ENCODE measurements around the gene TCL1B. TPM values are rescaled to one million over a fixed set of nuclear protein-coding genes. Genes with fewer than 3 reads are reported as not detected.

TCL1B gene, protein sequence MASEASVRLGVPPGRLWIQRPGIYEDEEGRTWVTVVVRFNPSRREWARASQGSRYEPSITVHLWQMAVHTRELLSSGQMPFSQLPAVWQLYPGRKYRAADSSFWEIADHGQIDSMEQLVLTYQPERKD
- not detected for total RNA-seq
- long read RNA-seq = 0 reads

GRCh38 chr14:95685978-95686922 is at the start of gene TCL1B:
TSS of gene TCL1B (plus strand) at chr14:95686426. CDS start at chr14:95686468, 42 bp downstream.
- intact Hi-C loops (cut with DNase I) = loop anchor here (10.0 kb wide), 1 partner anchor 121 kb away; no protein-coding TSS in a partner anchor
- ATAC-seq (ENCODE audit: poor library complexity) (no peak), DNase-seq (no peak)

DNA sequence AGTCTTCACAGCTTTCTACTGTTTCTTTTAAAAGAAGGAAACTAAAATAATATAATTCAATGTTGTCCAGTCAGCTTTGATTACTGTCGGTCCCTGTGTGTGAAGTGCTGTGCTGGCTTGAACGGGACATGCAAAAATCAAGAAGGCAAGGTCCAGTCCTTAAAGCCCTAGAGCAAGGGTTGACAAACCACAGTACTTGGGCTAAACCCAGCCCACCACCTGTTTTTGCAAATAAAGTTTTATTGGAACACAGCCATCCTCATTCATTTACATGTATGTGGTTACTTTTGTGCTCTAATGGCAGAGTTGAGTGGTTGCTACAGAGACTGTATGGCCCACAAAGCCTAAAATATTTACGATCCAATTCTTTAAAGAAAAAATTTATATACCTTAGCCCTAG is 41.2 kb upstream of the TCL1B start:
- no peak for ATAC-seq (ENCODE audit: poor library complexity)
- intact Hi-C loops (cut with DNase I) = no loop called here
- no peak for DNase-seq

GRCh38 chr14:95645389-95645996 is 40.7 kb upstream of the TCL1B start:
- DNase-seq (no peak), ATAC-seq (ENCODE audit: poor library complexity) (no peak)

GRCh38 chr14:95647926-95648325 is 38.3 kb upstream of the TCL1B start:
- DNase-seq (no peak), ATAC-seq (ENCODE audit: poor library complexity) (no peak)
- intact Hi-C loops (cut with DNase I) = no loop called here

More at GRCh38 chr14:95645389-95645996, 40.7 kb upstream of the TCL1B start:
- intact Hi-C loops (cut with DNase I) = no loop called here

- intact Hi-C loops (cut with DNase I) = no loop called here
- DNase-seq (no peak), ATAC-seq (ENCODE audit: poor library complexity) (no peak)
Observed at GRCh38 chr14:95649230-95649629, 37.0 kb upstream of the TCL1B start.

- DNase-seq = no peak
- intact Hi-C loops (cut with DNase I) = no loop called here
- ATAC-seq (ENCODE audit: poor library complexity) = no peak
Observed at GRCh38 chr14:95651028-95651427, 35.2 kb upstream of the TCL1B start.

DNA sequence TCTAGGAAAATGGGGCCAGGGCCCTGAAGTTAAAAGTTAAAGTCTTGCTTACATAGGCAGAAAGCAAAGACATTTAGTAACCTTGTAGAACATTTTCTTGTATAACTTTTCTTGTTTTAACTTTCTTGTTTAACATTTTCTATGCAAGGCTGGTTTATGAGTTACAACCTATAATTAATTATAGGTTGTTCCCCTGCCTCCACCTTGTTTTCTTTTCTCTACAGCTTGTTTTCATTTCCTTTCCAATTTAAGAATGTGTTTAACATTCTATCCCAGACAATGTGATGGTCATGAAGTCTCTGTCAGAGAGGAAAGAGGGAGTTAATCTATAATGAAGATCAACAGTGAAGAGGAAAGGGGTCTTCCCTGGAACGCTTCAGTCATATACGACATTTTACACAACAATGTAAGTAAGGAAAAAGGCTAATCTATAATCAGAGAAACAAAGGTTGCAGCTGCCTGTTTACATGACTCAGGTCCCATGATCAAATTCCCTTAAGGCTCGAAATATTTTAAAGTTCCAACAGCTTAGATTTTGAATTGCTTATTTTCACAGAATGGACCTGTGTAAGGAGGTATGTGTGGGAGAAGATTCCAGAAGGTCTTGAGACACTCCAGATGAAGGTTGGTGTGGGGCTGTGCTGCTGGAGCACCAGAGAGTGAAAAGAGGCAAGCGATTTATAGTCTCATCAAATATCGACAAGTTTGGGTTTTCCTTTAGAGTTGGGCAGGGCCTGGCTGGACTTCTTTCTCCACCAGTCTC is 34.2 kb upstream of the TCL1B start:
- intact Hi-C loops (cut with DNase I) = no loop called here
- no peak for ATAC-seq (ENCODE audit: poor library complexity)
- DNase-seq = no peak

GRCh38 chr14:95652690-95653089 is 33.5 kb upstream of the TCL1B start:
- intact Hi-C loops (cut with DNase I) = no loop called here
- ATAC-seq (ENCODE audit: poor library complexity) (no peak), DNase-seq (no peak)

DNA sequence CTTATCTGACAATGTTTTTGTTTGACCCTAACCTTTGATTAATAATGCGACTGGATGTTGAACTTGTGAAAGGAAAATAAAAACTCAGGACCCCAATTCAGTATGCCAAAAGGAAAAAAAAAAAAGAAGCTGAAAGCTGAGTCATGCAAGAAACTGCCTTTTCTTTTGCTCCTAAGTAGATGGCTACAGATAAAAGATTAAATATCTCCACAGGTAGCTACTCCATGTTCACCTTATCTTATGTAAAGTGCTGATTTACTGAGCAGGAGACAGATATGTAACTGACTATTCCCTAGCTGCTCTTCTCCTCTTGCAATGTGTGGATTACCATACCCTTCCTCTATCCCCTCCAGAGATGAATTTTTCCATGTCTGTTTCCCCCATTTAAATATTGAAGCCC is 30.8 kb upstream of the TCL1B start:
- DNase-seq (no peak), ATAC-seq (ENCODE audit: poor library complexity) (no peak)
- intact Hi-C loops (cut with DNase I) = no loop called here

GRCh38 chr14:95656634-95657033 is 29.6 kb upstream of the TCL1B start:
- intact Hi-C loops (cut with DNase I) = no loop called here
- ATAC-seq (ENCODE audit: poor library complexity) (no peak), DNase-seq (no peak)

GRCh38 chr14:95657454-95657853 is 28.8 kb upstream of the TCL1B start:
- intact Hi-C loops (cut with DNase I) = no loop called here
- DNase-seq = no peak
- ATAC-seq (ENCODE audit: poor library complexity) = no peak

DNA sequence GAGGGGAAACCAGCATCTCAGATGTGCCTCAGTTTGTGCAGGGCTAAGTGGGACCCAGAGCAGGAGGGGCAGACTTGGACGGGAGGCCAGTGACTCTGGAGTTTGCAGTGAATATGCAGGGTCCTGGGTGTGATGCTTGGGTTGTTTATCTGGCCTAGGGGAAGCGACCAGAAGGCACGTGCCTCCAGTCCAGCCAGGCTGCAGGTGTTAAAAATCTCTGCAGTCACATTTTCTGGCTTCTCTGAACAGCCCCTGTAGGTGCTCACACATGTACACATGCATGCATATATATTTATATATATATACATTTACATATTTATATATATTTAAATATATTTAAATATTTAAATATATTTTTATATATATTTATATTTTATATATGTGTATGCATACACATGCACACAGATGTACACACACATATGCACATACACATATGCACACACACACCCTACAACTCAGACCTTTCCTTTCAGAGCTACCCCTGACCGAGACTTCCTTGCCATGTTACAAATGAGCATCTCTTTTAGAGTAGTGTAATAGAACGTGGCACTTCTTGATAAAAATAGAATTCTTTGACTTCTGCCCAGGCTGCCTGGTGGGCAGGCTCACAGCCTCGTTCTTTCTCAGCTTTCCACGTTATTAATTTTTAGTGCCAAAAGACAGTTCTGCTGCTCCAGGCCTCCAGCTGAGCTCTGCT is 26.8 kb upstream of the TCL1B start:
- intact Hi-C loops (cut with DNase I) = no loop called here
- DNase-seq (no peak), ATAC-seq (ENCODE audit: poor library complexity) (no peak)

GRCh38 chr14:95659990-95660385 is 26.2 kb upstream of the TCL1B start:
- ATAC-seq (ENCODE audit: poor library complexity) (no peak), DNase-seq (no peak)
- intact Hi-C loops (cut with DNase I) = no loop called here

DNA sequence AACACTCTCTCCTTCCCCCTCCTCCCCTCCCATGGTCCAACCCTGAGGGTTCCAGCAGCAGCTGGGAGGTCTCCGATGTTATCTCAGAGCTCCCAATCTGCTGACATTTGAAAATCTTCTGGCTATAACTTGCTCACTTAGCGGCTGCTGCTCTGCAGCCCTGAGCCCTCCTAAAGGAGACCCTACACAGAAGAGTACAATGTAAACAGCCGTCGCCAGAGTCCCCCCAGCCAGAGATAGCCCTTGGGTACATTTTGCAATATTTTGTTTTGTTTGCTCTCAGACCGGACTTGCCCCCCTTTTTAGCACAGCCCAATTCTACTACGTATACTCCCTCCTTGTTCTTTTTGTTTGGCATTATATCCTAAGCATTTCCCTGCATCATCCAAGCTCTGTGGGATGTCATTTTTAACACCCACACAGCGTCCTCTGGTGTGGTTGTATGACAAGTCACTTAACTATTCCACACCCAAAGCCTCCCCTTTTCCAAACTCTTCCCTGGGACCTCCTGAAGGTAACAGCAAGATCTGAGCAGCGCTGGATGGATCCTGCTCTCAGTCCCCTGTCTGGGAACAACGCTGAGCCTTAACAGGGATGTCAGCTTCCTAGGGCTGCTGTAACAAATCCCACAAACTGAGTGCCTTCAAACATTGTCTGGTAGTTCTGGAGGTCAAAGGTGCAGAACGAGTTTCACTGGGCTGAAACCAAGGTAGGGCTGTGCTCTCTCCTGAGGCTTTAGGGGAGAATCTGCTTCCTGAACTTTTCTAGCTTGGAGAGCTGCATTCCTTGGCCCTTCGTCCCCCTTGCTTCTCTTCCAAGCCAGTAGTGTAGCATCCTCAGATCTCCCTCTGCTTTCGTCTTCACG is 25.3 kb upstream of the TCL1B start:
- ATAC-seq (ENCODE audit: poor library complexity) = peak; percentile 70
- DNase-seq = no peak
- intact Hi-C loops (cut with DNase I) = no loop called here

- ATAC-seq (ENCODE audit: poor library complexity) (no peak), DNase-seq (no peak)
- intact Hi-C loops (cut with DNase I) = no loop called here
Observed at GRCh38 chr14:95662376-95663186, 23.6 kb upstream of the TCL1B start.

GRCh38 chr14:95663226-95663797 is 22.9 kb upstream of the TCL1B start:
- intact Hi-C loops (cut with DNase I) = no loop called here
- DNase-seq (no peak), ATAC-seq (ENCODE audit: poor library complexity) (no peak)

DNA sequence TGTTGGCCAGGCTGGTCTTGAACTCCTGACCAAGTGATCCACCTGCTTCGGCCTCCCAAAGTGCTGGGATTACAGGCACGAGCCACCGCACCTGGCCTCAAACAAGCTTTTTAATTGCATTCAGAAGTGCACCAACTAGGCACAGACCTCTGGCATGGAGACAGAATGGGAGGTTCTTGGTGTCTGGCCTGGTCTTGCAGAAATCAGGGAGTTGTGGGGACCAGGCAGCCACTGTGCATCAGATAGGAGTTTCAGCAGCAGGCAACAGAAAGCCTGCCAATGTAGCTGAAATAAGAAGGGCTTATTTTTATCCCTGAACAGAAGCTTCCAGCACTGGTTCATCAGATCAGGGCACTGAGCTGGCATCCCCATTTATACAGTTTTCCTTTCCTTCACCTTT is 22.2 kb upstream of the TCL1B start:
- intact Hi-C loops (cut with DNase I) = no loop called here
- ATAC-seq (ENCODE audit: poor library complexity) (peak; percentile 25), DNase-seq (no peak)

Data from Right ventricle myocardium superior (tissue), 1 donor.